Bronchial epithelial cell (primary cell): ENCODE results near the gene NLRC3. TPM values are rescaled to one million over a fixed set of nuclear protein-coding genes. Genes with fewer than 3 reads are reported as not detected.

ENCODE experiments used
- DNase-seq: peaks from one replicate; pipeline ENCODE4 v3.0.0-alpha.2; 2010; ENCODE audit warnings: low read depth
- FAIRE-seq: peaks from 2 replicates; lab custom pipeline; 2011; peaks lifted over from hg19 to GRCh38; lab: Jason Lieb, UNC
- H3K27me3 ChIP-seq: 2 replicates; pipeline ENCODE4 v1.5.1; 2011; ENCODE audit warnings: low read length; ENCODE audit not compliant: control insufficient read depth, insufficient read depth
- H3K36me3 ChIP-seq: 2 replicates; pipeline ENCODE4 v1.5.1; 2011; ENCODE audit warnings: low read length; ENCODE audit not compliant: control insufficient read depth, insufficient read depth
- H3K4me3 ChIP-seq: 2 replicates; pipeline ENCODE4 v1.5.1; 2011; ENCODE audit warnings: mild to moderate bottlenecking, low read depth, low read length, control low read depth
- CTCF ChIP-seq: IDR thresholded peaks from 2 replicates; pipeline ENCODE4 v1.5.1; 2011; ENCODE audit warnings: mild to moderate bottlenecking, moderate library complexity, low read length, control low read depth, inconsistent platforms; ENCODE audit not compliant: insufficient read depth, severe bottlenecking
- total RNA-seq: library from RNA; depleted of rRNA; stranded (reverse); fragments of >200 nt; gene quantifications from 2 replicates; pipeline ENCODE4 v1.2.1, GENCODE V29; 2014

The NLRC3 gene
- total RNA-seq, 1 donor from 2014 or later, result not detected

GRCh38 chr16:3575491-3575890, 1.7 kb downstream of the NLRC3 start:
- no peak for DNase-seq
- no peak for FAIRE-seq
- TF ChIP-seq CTCF, result no peak

GRCh38 chr16:3574195-3574594, 3.0 kb downstream of the NLRC3 start:
- FAIRE-seq, result no peak

More at GRCh38 chr16:3575491-3575890, 1.7 kb downstream of the NLRC3 start:
- Histone ChIP-seq H3K36me3 (no peaks in the 10 kb centered on the region), H3K4me3 (no peak overlapping the region), H3K27me3 (no peaks in the 10 kb centered on the region)

GRCh38 chr16:3573146-3573815, 3.9 kb downstream of the NLRC3 start:
- no peak for TF ChIP-seq CTCF
- FAIRE-seq (no peak), DNase-seq (no peak)
- Histone ChIP-seq H3K27me3 (no peaks in the 10 kb centered on the region), H3K4me3 (no peak overlapping the region), H3K36me3 (no peaks in the 10 kb centered on the region)

More at GRCh38 chr16:3574195-3574594, 3.0 kb downstream of the NLRC3 start:
- no peak overlapping the region for H3K4me3 ChIP-seq
- no peaks in the 10 kb centered on the region for H3K36me3 ChIP-seq
- no peak for TF ChIP-seq CTCF
- H3K27me3 ChIP-seq, result no peaks in the 10 kb centered on the region
- no peak for DNase-seq

- FAIRE-seq (no peak), DNase-seq (no peak)
- no peaks in the 10 kb centered on the region for H3K36me3 ChIP-seq
- H3K27me3 ChIP-seq, result no peaks in the 10 kb centered on the region
- TF ChIP-seq CTCF, result no peak
- H3K4me3 ChIP-seq, result no peak overlapping the region
These were observed 6.7 kb downstream of the NLRC3 start for GRCh38 chr16:3570420-3571062.

- no peak for DNase-seq
- no peaks in the 10 kb centered on the region for H3K36me3 ChIP-seq
- FAIRE-seq, result no peak
- TF ChIP-seq CTCF, result no peak
- H3K27me3 ChIP-seq, result no peaks in the 10 kb centered on the region
- no peak overlapping the region for H3K4me3 ChIP-seq
These were observed 7.4 kb downstream of the NLRC3 start for GRCh38 chr16:3569851-3570250.
